ENCODE results near the gene MACROD2.

DNA sequence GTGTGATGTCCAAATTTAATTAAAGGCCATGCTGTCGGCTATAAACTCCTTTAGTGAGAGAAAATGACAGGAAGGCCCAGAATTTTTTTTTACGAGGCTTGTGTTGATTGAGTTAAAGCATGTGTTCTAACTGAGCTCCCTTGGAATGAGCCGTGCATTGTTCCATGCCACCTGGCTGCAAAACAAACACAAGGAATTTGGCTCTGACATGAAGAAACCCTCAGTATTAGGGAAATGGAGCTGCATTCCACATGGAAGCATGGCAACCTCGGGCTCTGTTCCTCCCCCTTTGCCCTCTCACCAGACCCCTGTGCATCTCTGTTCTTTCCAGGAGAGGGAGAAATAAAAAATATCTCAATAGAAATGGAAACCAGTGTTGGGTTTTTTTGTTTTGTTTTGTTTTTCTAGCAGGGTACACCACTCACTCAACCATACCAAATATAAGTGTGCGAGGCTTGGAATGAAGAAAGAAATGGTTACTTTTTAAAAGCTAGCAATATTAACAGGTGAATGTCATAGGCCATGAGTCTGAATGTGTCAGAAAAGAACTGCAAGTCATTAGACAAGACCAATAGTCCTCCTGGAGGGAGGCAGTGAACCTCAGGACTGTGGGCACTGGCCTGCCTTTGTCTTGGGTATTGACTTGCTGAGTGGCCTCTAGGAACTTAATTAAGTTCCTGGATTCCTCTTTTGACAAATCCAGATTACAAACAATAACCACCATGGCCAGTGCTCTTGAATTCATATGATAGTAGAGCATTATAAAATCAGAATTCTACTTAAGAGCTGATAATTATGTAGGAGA is 1642.8 kb downstream of the MACROD2 start:
- TF ChIP-seq SP1 (IDR thresholded peaks at IDR 0.05), result no peak
- TF ChIP-seq, protein P1, sequence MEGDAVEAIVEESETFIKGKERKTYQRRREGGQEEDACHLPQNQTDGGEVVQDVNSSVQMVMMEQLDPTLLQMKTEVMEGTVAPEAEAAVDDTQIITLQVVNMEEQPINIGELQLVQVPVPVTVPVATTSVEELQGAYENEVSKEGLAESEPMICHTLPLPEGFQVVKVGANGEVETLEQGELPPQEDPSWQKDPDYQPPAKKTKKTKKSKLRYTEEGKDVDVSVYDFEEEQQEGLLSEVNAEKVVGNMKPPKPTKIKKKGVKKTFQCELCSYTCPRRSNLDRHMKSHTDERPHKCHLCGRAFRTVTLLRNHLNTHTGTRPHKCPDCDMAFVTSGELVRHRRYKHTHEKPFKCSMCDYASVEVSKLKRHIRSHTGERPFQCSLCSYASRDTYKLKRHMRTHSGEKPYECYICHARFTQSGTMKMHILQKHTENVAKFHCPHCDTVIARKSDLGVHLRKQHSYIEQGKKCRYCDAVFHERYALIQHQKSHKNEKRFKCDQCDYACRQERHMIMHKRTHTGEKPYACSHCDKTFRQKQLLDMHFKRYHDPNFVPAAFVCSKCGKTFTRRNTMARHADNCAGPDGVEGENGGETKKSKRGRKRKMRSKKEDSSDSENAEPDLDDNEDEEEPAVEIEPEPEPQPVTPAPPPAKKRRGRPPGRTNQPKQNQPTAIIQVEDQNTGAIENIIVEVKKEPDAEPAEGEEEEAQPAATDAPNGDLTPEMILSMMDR (IDR thresholded peaks at IDR 0.05; ENCODE audit: low read depth, low read length, missing input control), result no peak
- TF ChIP-seq, protein P2, sequence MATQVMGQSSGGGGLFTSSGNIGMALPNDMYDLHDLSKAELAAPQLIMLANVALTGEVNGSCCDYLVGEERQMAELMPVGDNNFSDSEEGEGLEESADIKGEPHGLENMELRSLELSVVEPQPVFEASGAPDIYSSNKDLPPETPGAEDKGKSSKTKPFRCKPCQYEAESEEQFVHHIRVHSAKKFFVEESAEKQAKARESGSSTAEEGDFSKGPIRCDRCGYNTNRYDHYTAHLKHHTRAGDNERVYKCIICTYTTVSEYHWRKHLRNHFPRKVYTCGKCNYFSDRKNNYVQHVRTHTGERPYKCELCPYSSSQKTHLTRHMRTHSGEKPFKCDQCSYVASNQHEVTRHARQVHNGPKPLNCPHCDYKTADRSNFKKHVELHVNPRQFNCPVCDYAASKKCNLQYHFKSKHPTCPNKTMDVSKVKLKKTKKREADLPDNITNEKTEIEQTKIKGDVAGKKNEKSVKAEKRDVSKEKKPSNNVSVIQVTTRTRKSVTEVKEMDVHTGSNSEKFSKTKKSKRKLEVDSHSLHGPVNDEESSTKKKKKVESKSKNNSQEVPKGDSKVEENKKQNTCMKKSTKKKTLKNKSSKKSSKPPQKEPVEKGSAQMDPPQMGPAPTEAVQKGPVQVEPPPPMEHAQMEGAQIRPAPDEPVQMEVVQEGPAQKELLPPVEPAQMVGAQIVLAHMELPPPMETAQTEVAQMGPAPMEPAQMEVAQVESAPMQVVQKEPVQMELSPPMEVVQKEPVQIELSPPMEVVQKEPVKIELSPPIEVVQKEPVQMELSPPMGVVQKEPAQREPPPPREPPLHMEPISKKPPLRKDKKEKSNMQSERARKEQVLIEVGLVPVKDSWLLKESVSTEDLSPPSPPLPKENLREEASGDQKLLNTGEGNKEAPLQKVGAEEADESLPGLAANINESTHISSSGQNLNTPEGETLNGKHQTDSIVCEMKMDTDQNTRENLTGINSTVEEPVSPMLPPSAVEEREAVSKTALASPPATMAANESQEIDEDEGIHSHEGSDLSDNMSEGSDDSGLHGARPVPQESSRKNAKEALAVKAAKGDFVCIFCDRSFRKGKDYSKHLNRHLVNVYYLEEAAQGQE (IDR thresholded peaks at IDR 0.05), result no peak
- no peak for TF ChIP-seq YY1 (IDR thresholded peaks at IDR 0.05)
- no peak for TF ChIP-seq GABPA (IDR thresholded peaks at IDR 0.05 in 1 of 2, conservative IDR thresholded peaks at IDR 0.05 in 1 of 2)
- TF ChIP-seq RAD21 (IDR thresholded peaks at IDR 0.05), result no peak
- TF ChIP-seq, protein P3, sequence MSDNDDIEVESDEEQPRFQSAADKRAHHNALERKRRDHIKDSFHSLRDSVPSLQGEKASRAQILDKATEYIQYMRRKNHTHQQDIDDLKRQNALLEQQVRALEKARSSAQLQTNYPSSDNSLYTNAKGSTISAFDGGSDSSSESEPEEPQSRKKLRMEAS (IDR thresholded peaks at IDR 0.05), result no peak
- TF ChIP-seq, protein P4, sequence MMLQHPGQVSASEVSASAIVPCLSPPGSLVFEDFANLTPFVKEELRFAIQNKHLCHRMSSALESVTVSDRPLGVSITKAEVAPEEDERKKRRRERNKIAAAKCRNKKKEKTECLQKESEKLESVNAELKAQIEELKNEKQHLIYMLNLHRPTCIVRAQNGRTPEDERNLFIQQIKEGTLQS (IDR thresholded peaks at IDR 0.05), result no peak
- no peak for TF ChIP-seq TAF1 (conservative IDR thresholded peaks at IDR 0.05)

All from liver (tissue), 3 donors.